ENCODE results near the gene ZNF740.

GRCh38 chr12:53172352-53172751 is 8.2 kb upstream of the ZNF740 start:
- TF ChIP-seq USF2 (IDR thresholded peaks at IDR 0.05; ENCODE audit: low read depth, low read length) (no peak), RFX5 (IDR thresholded peaks at IDR 0.05; ENCODE audit: low read depth, low read length) (no peak), CTCF (conservative IDR thresholded peaks at IDR 0.05; ENCODE audit: low read depth, low read length) (no peak), RCOR1 (IDR thresholded peaks at IDR 0.05; ENCODE audit: insufficient replicate concordance, low read length) (no peak), POLR2A (IDR thresholded peaks at IDR 0.05; ENCODE audit: low read depth, low read length) (no peak)
